ENCODE measurements around the gene RAC3.

Gene RAC3

DNA sequence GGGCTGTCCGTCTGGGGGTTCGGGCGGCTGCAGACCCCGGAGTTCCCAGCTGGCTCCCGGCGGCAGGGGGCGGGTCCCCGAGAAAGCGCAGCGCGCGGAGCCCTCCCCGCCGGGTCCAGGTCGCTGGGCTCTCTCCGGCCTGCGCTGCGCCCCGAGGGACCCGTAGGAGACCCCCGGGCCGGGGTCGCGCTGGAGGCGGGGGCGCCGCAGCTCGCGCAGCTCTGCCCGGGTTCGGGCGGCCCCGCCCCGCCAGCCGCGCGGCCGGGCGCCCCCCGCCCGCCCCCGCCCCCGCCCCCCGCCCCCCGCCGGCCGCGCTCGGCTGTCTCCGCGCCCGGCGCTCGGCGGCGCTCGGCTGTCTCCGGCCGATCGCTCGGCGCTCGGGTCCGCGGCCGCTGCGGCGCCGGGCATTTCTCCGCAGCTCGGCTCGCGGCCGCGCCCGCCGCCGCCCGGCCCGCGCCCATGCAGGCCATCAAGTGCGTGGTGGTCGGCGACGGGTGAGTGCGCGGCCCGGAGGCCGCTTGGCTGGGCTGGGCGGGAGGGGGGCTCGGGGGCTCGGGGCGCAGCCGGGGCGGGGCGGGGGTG lies at the start of gene RAC3:
Gene RAC3, plus strand, starts transcription at position 376 of the 582 bp plus-strand sequence. Its CDS starts 84 bp downstream, at position 460.
- ATAC-seq (ENCODE audit: low read depth) = peak; percentile 13
- peaks cover 9% of the 10 kb centered on the region for H3K4me1 Mint-ChIP-seq
- peaks cover 2% of the 10 kb centered on the region for H3K27me3 Mint-ChIP-seq
- H3K4me3 Mint-ChIP-seq = peak within 1 kb of the TSS; percentile 88
- no peak for DNase-seq (ENCODE audit: low spot score in 2 of 2)
- peaks cover 4% of the 10 kb centered on the region for H3K36me3 Mint-ChIP-seq
- H3K9me3 Mint-ChIP-seq = no peaks in the 10 kb centered on the region
- H3K27ac Mint-ChIP-seq = no peak within 1 kb of the TSS

DNA sequence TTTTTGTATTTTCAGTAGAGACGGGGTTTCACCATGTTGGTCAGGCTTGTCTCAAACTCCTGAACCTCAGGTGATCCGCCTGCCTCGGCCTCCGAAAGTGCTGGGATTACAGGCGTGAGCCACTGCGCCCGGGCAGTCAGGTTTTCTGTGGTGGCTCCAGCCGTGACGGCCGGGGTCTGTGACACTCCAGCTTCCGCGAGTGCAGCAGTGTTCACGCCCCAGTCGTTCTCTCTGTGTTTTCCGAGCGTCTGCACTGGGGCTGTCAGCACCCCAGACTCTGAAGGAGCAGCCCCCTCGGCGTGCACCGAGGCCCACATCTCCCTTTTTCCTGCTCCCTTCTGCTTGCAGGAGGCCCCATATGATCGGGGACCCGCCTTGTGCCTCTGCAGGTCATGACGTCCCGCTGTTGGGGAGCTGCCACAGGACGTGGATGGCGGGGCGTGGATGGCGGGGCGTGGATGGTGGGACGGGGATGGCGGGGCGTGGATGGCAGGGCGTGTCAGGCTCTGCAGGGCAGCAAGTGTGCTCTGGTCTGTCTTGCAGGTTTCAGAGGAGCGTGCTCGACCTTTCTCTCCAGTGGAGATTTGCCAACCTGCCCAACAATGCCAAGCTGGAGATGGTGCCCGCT lies 48.4 kb upstream of the RAC3 start:
- Mint-ChIP-seq H3K27ac (no peak overlapping the region), H3K4me1 (peaks cover 15% of the 10 kb centered on the region), H3K27me3 (no peaks in the 10 kb centered on the region), H3K36me3 (peaks cover 15% of the 10 kb centered on the region), H3K4me3 (no peak overlapping the region), H3K9me3 (no peaks in the 10 kb centered on the region)
- ATAC-seq (ENCODE audit: low read depth) = no peak
- no peak for DNase-seq (ENCODE audit: low spot score in 2 of 2)

- Mint-ChIP-seq H3K27me3 (no peaks in the 10 kb centered on the region), H3K4me1 (peaks cover 10% of the 10 kb centered on the region), H3K9me3 (no peaks in the 10 kb centered on the region), H3K36me3 (peaks cover 15% of the 10 kb centered on the region), H3K27ac (no peak overlapping the region), H3K4me3 (no peak overlapping the region)
- ATAC-seq (ENCODE audit: low read depth) = peak; percentile 53
- no peak for DNase-seq (ENCODE audit: low spot score in 2 of 2)
Measured at GRCh38 chr17:81983639-81984373, 47.7 kb upstream of the RAC3 start.

DNA sequence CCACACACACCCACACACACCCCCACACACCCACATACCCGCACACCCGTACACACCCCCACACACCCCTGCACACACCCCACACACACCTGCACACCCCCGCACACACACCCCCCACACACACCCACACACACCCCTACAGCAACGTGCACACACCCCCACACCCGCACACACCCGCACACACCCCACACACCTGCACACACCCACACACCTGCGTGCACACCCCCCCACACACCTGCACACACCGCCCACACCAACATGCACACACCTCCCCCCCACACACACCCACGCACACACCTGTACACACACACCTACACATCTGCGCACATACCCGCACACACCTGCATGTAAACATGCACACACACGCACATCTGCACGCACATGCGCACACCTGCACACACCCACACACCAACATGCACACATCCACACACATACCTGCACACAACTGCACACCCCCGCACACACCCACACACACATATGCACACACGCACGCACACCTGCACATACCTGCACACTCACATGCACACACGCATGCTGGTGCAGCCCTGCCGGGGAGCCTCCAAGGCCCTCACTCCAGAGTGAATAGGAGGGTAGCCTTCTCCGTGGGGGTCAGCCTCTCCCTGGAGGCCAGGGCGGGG lies 46.6 kb upstream of the RAC3 start:
- H3K9me3 Mint-ChIP-seq = no peaks in the 10 kb centered on the region
- no peak overlapping the region for H3K27ac Mint-ChIP-seq
- peaks cover 15% of the 10 kb centered on the region for H3K36me3 Mint-ChIP-seq
- no peaks in the 10 kb centered on the region for H3K27me3 Mint-ChIP-seq
- DNase-seq (ENCODE audit: low spot score in 2 of 2) = no peak
- no peak for ATAC-seq (ENCODE audit: low read depth)
- H3K4me1 Mint-ChIP-seq = peaks cover 10% of the 10 kb centered on the region
- no peak overlapping the region for H3K4me3 Mint-ChIP-seq

DNA sequence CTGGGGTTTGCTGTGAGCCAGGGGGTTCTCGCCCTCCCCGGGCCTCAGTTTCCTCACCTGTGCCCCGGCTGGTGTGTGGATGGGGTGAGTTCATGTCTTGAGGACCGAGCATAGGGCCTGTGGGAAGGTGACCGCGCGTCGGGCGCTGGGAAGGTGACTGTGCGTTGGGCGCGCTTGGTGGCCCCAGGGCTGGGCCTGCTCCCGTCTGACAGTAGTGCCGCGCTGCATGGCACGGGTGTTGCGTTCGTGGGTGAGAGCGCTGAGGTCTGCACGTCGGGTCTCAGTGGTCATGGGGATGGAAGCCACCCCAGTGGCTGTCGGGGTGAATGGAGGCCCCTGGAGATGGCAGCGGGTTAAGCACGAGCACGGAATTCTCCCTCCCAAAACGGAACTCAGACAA lies 44.9 kb upstream of the RAC3 start:
- peaks cover 19% of the 10 kb centered on the region for H3K36me3 Mint-ChIP-seq
- ATAC-seq (ENCODE audit: low read depth) (no peak), DNase-seq (ENCODE audit: low spot score in 2 of 2) (no peak)
- H3K9me3 Mint-ChIP-seq = no peaks in the 10 kb centered on the region
- no peak overlapping the region for H3K4me3 Mint-ChIP-seq
- peak overlapping the region; percentile 16 for H3K27ac Mint-ChIP-seq
- peaks cover 9% of the 10 kb centered on the region for H3K4me1 Mint-ChIP-seq
- no peaks in the 10 kb centered on the region for H3K27me3 Mint-ChIP-seq

GRCh38 chr17:81987161-81987770 lies 44.2 kb upstream of the RAC3 start:
- peaks cover 9% of the 10 kb centered on the region for H3K4me1 Mint-ChIP-seq
- ATAC-seq (ENCODE audit: low read depth) = no peak
- H3K27ac Mint-ChIP-seq = no peak overlapping the region
- no peaks in the 10 kb centered on the region for H3K9me3 Mint-ChIP-seq
- DNase-seq (ENCODE audit: low spot score in 2 of 2) = no peak
- H3K4me3 Mint-ChIP-seq = no peak overlapping the region
- H3K36me3 Mint-ChIP-seq = peaks cover 19% of the 10 kb centered on the region
- H3K27me3 Mint-ChIP-seq = no peaks in the 10 kb centered on the region

- DNase-seq (ENCODE audit: low spot score in 2 of 2) (no peak), ATAC-seq (ENCODE audit: low read depth) (no peak)
- no peak overlapping the region for H3K27ac Mint-ChIP-seq
- peaks cover 4% of the 10 kb centered on the region for H3K4me1 Mint-ChIP-seq
- H3K9me3 Mint-ChIP-seq = no peaks in the 10 kb centered on the region
- H3K4me3 Mint-ChIP-seq = no peak overlapping the region
- H3K27me3 Mint-ChIP-seq = no peaks in the 10 kb centered on the region
- peaks cover 12% of the 10 kb centered on the region for H3K36me3 Mint-ChIP-seq
Measured at GRCh38 chr17:81990836-81991683, 40.4 kb upstream of the RAC3 start.

DNA sequence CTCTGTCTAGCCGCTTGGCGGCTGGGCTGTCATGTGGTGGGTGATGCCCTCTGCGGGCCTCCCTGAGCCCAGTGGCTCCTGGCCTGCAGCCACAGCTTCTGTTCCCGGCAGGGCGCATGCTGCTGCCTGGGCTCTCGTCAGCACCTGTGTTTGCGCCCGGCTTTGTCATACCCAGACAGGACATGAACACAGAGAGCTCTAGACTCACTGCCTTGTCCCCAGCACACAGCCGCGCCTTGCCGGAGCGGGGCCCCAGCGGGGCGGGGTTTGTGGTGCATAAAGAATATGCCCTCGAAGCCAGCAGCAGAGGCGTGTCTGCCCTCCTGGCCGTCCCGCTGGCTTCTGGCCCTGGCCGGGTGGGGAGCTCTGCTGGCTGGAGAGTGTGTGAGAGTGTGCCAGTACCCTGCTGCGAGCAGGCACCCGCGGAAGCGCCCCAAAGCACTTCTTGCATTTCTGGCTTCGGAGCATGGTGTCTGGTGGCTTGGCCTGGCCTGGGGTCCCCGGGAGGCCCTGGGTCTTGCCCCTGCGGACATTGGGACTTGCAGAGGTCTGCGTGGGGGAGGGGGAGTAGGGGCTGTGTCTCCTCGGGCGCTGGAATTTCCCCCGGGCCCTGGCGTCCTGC lies 39.7 kb upstream of the RAC3 start:
- Mint-ChIP-seq H3K4me3 (no peak overlapping the region), H3K27ac (no peak overlapping the region), H3K9me3 (no peaks in the 10 kb centered on the region), H3K4me1 (peaks cover 4% of the 10 kb centered on the region), H3K36me3 (peaks cover 10% of the 10 kb centered on the region), H3K27me3 (no peaks in the 10 kb centered on the region)
- DNase-seq (ENCODE audit: low spot score in 2 of 2) (no peak), ATAC-seq (ENCODE audit: low read depth) (no peak)

DNA sequence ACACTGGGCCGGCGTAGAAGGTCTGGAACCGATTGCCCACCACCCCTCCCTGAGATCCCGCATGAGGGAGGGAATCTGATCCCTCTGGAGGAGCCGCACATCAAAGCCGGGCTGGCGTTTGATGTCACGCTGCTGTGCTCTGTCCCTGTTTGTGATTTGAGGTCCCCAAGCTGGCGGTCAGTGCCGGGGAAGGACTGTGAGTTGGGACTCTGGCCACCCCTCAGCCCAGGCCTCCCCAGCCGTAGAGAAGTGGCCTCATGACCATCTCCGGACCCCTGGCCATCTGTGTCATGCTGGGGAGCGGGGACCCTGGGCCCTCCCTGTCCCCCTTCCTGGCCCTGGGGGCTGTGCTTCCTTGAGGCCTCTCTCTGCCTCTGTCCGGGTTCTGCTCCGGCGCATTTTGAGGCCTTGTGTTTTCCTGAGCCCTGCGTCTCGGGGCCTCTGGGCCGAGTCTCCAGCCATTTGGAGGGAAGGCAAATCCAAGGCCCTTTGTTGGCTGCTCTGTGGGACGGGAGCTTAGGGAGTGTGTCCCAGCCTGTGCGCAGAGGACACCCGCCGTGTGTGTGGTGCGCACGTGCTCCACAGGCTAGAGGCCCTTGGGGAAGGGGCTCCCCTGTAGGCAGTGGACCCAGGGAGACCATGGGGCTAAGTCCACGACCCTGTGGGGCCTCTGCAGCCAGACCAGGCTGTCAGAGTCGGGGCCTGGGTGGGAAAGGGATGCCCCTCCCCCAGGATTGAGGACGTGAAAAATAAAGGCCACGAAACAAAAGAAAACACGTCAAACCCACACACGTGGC lies 39.0 kb upstream of the RAC3 start:
- H3K36me3 Mint-ChIP-seq = peaks cover 8% of the 10 kb centered on the region
- no peak overlapping the region for H3K27ac Mint-ChIP-seq
- H3K9me3 Mint-ChIP-seq = no peaks in the 10 kb centered on the region
- peaks cover 4% of the 10 kb centered on the region for H3K4me1 Mint-ChIP-seq
- H3K27me3 Mint-ChIP-seq = no peaks in the 10 kb centered on the region
- DNase-seq (ENCODE audit: low spot score in 2 of 2) = no peak
- no peak overlapping the region for H3K4me3 Mint-ChIP-seq
- no peak for ATAC-seq (ENCODE audit: low read depth)

- ATAC-seq (ENCODE audit: low read depth) = no peak
- peaks cover 4% of the 10 kb centered on the region for H3K4me1 Mint-ChIP-seq
Measured at GRCh38 chr17:81993729-81994592, 37.5 kb upstream of the RAC3 start.

GRCh38 chr17:81994593-81995462 lies 36.6 kb upstream of the RAC3 start:
- ATAC-seq (ENCODE audit: low read depth) (no peak), DNase-seq (ENCODE audit: low spot score in 2 of 2) (no peak)
- no peak overlapping the region for H3K4me3 Mint-ChIP-seq
- H3K27ac Mint-ChIP-seq = no peak overlapping the region
- peaks cover 11% of the 10 kb centered on the region for H3K36me3 Mint-ChIP-seq
- H3K4me1 Mint-ChIP-seq = peaks cover 4% of the 10 kb centered on the region
- no peaks in the 10 kb centered on the region for H3K27me3 Mint-ChIP-seq
- no peaks in the 10 kb centered on the region for H3K9me3 Mint-ChIP-seq

More at GRCh38 chr17:81993729-81994592, 37.5 kb upstream of the RAC3 start:
- Mint-ChIP-seq H3K4me3 (no peak overlapping the region), H3K9me3 (no peaks in the 10 kb centered on the region), H3K27me3 (no peaks in the 10 kb centered on the region), H3K36me3 (peaks cover 11% of the 10 kb centered on the region), H3K27ac (no peak overlapping the region)
- no peak for DNase-seq (ENCODE audit: low spot score in 2 of 2)

Measured in memory B cell (primary cell).